Right lobe of liver (tissue), 4 donors: ENCODE data around the gene KAZN.

ENCODE experiments used
- CTCF ChIP-seq, 4 donors: fragments of 200-600 bp in 3 of 4; fragments of 450-650 bp in 1 of 4; IDR thresholded peaks; one replicate each; pipeline versions ENCODE4 v1.5.1 to v1.8.0; 2016 to 2022; ENCODE audit warnings: antibody characterized with exemption in 4 of 4, mild to moderate bottlenecking in 2 of 4
- POLR2A ChIP-seq: fragments of 450-650 bp; IDR thresholded peaks from one replicate; pipeline ENCODE4 v1.6.1; 2017; ENCODE audit warnings: antibody characterized with exemption, mild to moderate bottlenecking
- donor health status: DM: no; HTN: no; CAD: no.
- donor health status: DM: no; HTN: no; CAD: no.
- donor health status: DM: no; HTN: yes; CAD: no.

- TF ChIP-seq CTCF (IDR thresholded peaks at IDR 0.05) (no peak), POLR2A (no peak)
Measured at GRCh38 chr1:14951766-14952165, 353.3 kb downstream of the KAZN start.
